Panc1 (cell line): ENCODE data around the gene GRIK5.

Experiments
- POLR2AphosphoS5 ChIP-seq: IDR thresholded peaks from 2 replicates; pipeline ENCODE4 v1.6.1; 2012; ENCODE audit warnings: mild to moderate bottlenecking, low read depth, low read length, moderate library complexity
- SIN3A ChIP-seq: IDR thresholded peaks from 2 replicates; pipeline ENCODE4 v1.6.1; 2012; ENCODE audit warnings: low read depth, mild to moderate bottlenecking, low read length, moderate library complexity, borderline replicate concordance; ENCODE audit not compliant: insufficient read depth

DNA sequence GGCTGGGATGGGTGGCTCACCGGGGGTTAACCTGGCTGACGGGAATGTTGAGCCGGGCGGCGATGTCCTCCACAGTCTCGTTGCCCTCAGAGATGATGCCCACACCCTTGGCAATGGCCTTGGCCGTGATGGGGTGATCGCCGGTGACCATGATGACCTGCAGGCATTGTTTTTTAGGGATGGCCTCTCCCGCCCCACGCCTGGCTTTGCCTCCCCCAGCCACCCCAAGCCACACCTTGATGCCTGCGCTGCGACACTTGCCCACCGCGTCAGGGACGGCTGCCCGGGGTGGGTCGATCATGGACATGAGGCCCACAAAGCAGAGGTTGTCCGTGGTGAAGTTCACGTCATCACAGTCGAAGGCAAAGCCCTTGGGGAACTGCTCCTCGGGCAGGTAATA lies 92.1 kb downstream of the GRIK5 start:
- no peak for TF ChIP-seq POLR2AphosphoS5
- no peak for TF ChIP-seq SIN3A
